ENCODE data around the gene PAIP1.

- no peak for TF ChIP-seq CTCF (IDR thresholded peaks at IDR 0.05)
- TF ChIP-seq POLR2AphosphoS5 (IDR thresholded peaks at IDR 0.05; ENCODE audit: insufficient read depth in 1 of 2, low read depth in 1 of 2), result no peak
Measured at GRCh38 chr5:43573058-43573457, 16.2 kb upstream of the PAIP1 start.
